Measurements from ENCODE around the gene LMNA. TPM values are rescaled to one million over a fixed set of nuclear protein-coding genes. Genes with fewer than 3 reads are reported as not detected.

Gene LMNA
- total RNA-seq, 6 donors from 2014 or later, result 156 to 1,281 (median 388) TPM

- peak; percentile 1 to 2 for ATAC-seq (ENCODE audit: low FRiP score in 2 of 2)
- DNase-seq, result peak in 1 of 2 donors; percentile 68
- H3K4me1 ChIP-seq, result peaks cover 13 to 38% (median 22%) of the 10 kb centered on the region in 4 donors
- peak overlapping the region in 3 of 4 donors; percentile 18 to 73 (median 72) for H3K27ac ChIP-seq
- no peaks in the 10 kb centered on the region for H3K9me3 ChIP-seq
- TF ChIP-seq CTCF (IDR thresholded peaks at IDR 0.05) (no peak), EP300 (IDR thresholded peaks at IDR 0.05) (no peak), POLR2A (IDR thresholded peaks at IDR 0.05) (no peak), POLR2AphosphoS5 (IDR thresholded peaks at IDR 0.05) (no peak)
- no peaks in the 10 kb centered on the region for H3K36me3 ChIP-seq
- H3K4me3 ChIP-seq, result no peak overlapping the region
- no peaks in the 10 kb centered on the region for H3K27me3 ChIP-seq
- 23 to 51% methylated on average over 7 to 9 of the region's 9 CpGs for WGBS, 2 donors
Measured at GRCh38 chr1:156146769-156147405, 32.4 kb downstream of the LMNA start.

DNA sequence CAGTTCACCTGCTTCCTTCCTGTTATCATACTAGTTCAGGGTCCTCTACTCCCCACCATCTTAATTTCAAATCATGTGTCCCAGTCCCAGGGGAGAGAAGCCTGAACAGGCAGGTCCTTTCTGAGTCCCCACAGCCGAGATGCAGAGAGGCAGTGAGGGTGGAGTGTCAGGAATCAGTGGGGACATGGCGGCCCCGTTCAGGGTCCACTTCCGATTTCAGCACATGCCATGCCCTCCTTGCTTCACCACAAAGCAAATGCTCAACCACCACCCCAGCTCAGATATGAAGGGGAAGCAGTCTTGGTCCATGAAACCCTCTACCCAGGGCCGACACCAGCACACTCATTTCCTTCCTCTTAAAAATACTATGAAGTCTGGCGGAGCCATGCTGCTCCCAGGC is 33.7 kb downstream of the LMNA start:
- Histone ChIP-seq H3K4me3 (no peak overlapping the region), H3K36me3 (no peaks in the 10 kb centered on the region), H3K27ac (peak overlapping the region; percentile 62 to 73 (median 68)), H3K27me3 (no peaks in the 10 kb centered on the region), H3K4me1 (peaks cover 14 to 39% (median 30%) of the 10 kb centered on the region in 4 donors), H3K9me3 (no peaks in the 10 kb centered on the region)
- WGBS, 2 donors, result 38 to 67% methylated on average over 6 of the region's 6 CpGs
- DNase-seq (peak in 1 of 2 donors; percentile 68), ATAC-seq (ENCODE audit: low FRiP score in 2 of 2) (peak in 1 of 2 donors; percentile 1)
- TF ChIP-seq POLR2A (IDR thresholded peaks at IDR 0.05) (no peak), POLR2AphosphoS5 (IDR thresholded peaks at IDR 0.05) (peak in 1 of 2 donors; percentile 31)

- no peak for TF ChIP-seq POLR2AphosphoS5 (IDR thresholded peaks at IDR 0.05)
- no peak for TF ChIP-seq EP300 (IDR thresholded peaks at IDR 0.05)
- TF ChIP-seq POLR2A (IDR thresholded peaks at IDR 0.05), result no peak
- no peak for TF ChIP-seq CTCF (IDR thresholded peaks at IDR 0.05)
- no peaks in the 10 kb centered on the region for H3K9me3 ChIP-seq
- no peaks in the 10 kb centered on the region for H3K27me3 ChIP-seq
- H3K27ac ChIP-seq, result peak overlapping the region in 2 of 4 donors; percentile 72 to 73
- H3K4me3 ChIP-seq, result no peak overlapping the region
- 49 to 52% methylated on average over 14 to 18 of the region's 20 CpGs for WGBS, 2 donors
- no peak for DNase-seq
- H3K4me1 ChIP-seq, result peaks cover 14 to 51% (median 36%) of the 10 kb centered on the region in 4 donors
- H3K36me3 ChIP-seq, result no peaks in the 10 kb centered on the region
- no peak for ATAC-seq (ENCODE audit: low FRiP score in 2 of 2)
Measured at GRCh38 chr1:156149374-156150332, 35.1 kb downstream of the LMNA start.

GRCh38 chr1:156150333-156151011 is 36.0 kb downstream of the LMNA start:
- ATAC-seq (ENCODE audit: low FRiP score in 2 of 2), result peak in 1 of 2 donors; percentile 0
- TF ChIP-seq EP300 (IDR thresholded peaks at IDR 0.05) (no peak), CTCF (IDR thresholded peaks at IDR 0.05) (no peak), POLR2A (IDR thresholded peaks at IDR 0.05) (no peak), POLR2AphosphoS5 (IDR thresholded peaks at IDR 0.05) (no peak)
- Histone ChIP-seq H3K36me3 (no peaks in the 10 kb centered on the region), H3K9me3 (no peaks in the 10 kb centered on the region), H3K4me1 (peaks cover 14 to 54% (median 39%) of the 10 kb centered on the region in 4 donors), H3K27me3 (no peaks in the 10 kb centered on the region), H3K4me3 (no peak overlapping the region), H3K27ac (peak overlapping the region in 2 of 4 donors; percentile 20 to 44)
- DNase-seq, result no peak
- WGBS, 2 donors, result 54 to 60% methylated on average over 9 to 10 of the region's 10 CpGs
